CD1c-positive myeloid dendritic cell (primary cell): ENCODE measurements around the gene ADARB2.
"Not testable (repeated sequence)": the region's sequence is repeated elsewhere in the genome, so short reads cannot be mapped to it uniquely, and the experiment has no call there.

Experiments
- DNase-seq: peaks from one replicate; pipeline ENCODE4 v3.0.0-alpha.2; 2016; ENCODE audit errors: extremely low spot score

The ADARB2 gene

GRCh38 chr10:1549591-1550290, 187.6 kb downstream of the ADARB2 start:
- DNase-seq, result no peak

- no peak for DNase-seq
Measured at GRCh38 chr10:1548596-1548995, 188.7 kb downstream of the ADARB2 start.

GRCh38 chr10:1548146-1548545, 189.2 kb downstream of the ADARB2 start:
- DNase-seq, result no peak

- DNase-seq, result no peak
Measured at GRCh38 chr10:1546431-1547110, 190.8 kb downstream of the ADARB2 start.

GRCh38 chr10:1545524-1545923, 191.8 kb downstream of the ADARB2 start:
- DNase-seq, result no peak

GRCh38 chr10:1544929-1545328, 192.4 kb downstream of the ADARB2 start:
- no peak for DNase-seq

- DNase-seq, result no peak
Measured at GRCh38 chr10:1544209-1544673, 193.1 kb downstream of the ADARB2 start.

- no peak for DNase-seq
Measured at GRCh38 chr10:1543596-1543995, 193.7 kb downstream of the ADARB2 start.

- no peak for DNase-seq
Measured at GRCh38 chr10:1542941-1543340, 194.4 kb downstream of the ADARB2 start.

GRCh38 chr10:1540144-1540543, 197.2 kb downstream of the ADARB2 start:
- DNase-seq, result no peak

- no peak for DNase-seq
Measured at GRCh38 chr10:1539216-1539615, 198.1 kb downstream of the ADARB2 start.

GRCh38 chr10:1538531-1539061, 198.7 kb downstream of the ADARB2 start:
- DNase-seq, result no peak

GRCh38 chr10:1538121-1538520, 199.2 kb downstream of the ADARB2 start:
- no peak for DNase-seq

GRCh38 chr10:1537449-1537848, 199.9 kb downstream of the ADARB2 start:
- DNase-seq, result not testable (repeated sequence)

GRCh38 chr10:1536341-1536740, 201.0 kb downstream of the ADARB2 start:
- DNase-seq, result no peak

GRCh38 chr10:1535301-1535965, 201.9 kb downstream of the ADARB2 start:
- no peak for DNase-seq

GRCh38 chr10:1534820-1535219, 202.5 kb downstream of the ADARB2 start:
- DNase-seq, result no peak

- no peak for DNase-seq
Measured at GRCh38 chr10:1532636-1533035, 204.7 kb downstream of the ADARB2 start.

- no peak for DNase-seq
Measured at GRCh38 chr10:1531883-1532597, 205.3 kb downstream of the ADARB2 start.

GRCh38 chr10:1530871-1531517, 206.3 kb downstream of the ADARB2 start:
- DNase-seq, result no peak

GRCh38 chr10:1529806-1530413, 207.4 kb downstream of the ADARB2 start:
- no peak for DNase-seq
